GM19035 (cell line): Measurements from ENCODE around the gene ANKFY1.

Source experiments
- ATAC-seq: cut with Tn5 transposase; IDR thresholded peaks from one replicate; pipeline ENCODE4 v1.9.1; 2021; ENCODE audit not compliant: unreplicated experiment

ANKFY1 gene

DNA sequence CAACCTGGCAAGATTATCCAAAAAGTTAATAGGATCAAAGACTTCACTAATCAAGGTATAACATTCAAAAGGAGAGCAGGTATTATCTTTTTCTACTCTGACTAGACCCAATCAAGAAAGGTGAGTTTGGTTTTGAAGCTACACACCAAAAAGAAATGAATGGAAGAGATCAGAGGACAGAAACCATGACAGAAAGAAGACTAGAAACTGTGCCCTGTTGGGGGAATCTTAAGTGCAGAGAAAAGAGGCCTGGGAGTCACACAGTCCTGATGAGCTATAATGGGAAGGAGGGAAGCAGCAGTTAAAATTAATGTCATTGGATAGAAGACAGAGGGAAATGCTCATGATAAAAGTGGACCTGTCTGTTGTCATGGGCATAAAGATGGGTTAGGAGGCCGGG, 138.2 kb downstream of the ANKFY1 start:
- no peak for ATAC-seq

DNA sequence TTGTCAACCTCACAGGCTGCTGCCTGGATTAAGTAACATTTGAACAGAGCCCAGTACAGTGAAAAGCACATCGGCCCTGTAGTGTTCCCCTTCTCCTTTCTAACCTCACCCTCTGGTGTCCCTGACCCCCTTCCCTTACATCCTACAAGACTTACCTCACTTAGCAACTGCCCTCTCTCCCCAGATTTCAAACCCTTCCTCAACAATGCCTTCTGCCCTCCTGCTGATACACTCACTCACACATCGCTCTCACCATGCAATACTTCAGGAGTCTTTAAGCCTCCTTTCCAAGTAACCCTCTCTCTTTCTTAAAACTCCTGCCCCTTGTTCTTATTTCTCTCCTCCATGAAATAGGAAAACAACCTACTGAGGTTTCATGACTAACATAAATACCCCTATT, 138.8 kb downstream of the ANKFY1 start:
- ATAC-seq = no peak

DNA sequence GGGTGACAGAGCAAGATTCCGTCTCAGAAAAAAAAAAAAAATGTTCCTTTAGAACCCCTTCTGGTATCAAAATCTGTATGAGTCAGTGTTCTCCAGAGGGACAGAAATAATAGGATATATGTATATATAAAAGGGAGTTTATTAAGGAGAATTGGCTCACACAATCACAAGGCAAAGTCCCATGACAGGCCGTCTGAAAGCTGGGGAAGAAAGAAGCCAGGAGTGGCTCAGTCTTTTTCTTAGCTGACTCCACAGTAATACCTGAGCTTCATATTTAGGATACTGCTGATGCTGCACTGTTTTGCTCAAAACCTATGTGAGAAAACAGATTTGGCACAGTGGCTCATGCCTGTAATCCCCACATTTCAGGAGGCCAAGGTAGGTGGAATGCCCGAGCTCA, 143.4 kb downstream of the ANKFY1 start:
- no peak for ATAC-seq

DNA sequence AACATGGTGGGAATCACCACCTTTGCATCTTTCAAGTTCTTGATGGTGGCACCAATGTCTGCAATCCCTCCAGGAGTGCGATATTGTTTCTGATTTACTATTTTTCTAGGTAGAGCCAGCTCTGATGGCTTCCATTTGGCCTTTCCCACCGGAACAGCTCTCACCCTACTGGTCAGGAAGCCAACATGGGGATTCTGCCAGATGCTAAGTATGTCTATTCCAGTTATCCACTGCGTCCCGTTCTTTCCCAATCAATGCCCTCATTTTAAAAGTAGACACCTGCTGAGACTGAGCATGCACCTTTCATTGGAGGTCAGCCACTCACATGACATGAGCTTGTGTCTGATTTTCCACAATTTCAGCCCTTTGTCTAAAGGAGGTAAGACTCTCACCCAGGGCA, 144.5 kb downstream of the ANKFY1 start:
- ATAC-seq = no peak

DNA sequence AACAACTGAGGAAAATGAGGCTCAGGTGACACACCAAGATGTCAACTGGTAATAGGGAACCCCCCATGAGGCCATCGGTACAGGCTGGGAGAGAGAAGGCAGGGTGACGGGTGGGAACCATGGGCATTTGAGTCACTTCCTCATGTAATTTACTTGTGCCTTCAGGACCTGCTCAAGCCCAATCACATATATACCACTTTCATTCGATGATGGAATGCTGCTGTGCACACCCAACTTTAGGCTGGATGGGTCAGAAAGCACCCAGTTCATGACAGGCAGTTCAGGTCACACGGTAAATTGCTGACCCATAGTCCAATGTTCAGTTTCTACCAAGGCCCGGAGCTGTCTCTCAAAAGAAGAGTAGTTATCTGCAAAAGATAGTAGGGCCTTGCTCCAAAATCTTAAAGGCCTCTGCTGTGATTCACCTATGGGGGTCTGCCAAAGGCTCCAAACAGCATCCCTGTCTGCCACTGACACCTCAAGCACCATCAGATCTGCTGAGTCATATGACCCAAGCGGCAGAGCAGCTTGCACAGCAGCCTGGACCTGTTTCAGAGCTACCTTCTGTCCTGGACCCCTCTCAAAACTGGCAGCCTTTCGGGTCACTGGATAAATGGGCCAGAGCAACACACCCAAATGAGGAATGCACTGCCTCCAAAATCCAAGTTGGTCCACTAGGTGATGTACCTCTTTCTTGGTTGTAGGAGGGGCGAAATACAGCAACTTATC, 145.6 kb downstream of the ANKFY1 start:
- no peak for ATAC-seq

DNA sequence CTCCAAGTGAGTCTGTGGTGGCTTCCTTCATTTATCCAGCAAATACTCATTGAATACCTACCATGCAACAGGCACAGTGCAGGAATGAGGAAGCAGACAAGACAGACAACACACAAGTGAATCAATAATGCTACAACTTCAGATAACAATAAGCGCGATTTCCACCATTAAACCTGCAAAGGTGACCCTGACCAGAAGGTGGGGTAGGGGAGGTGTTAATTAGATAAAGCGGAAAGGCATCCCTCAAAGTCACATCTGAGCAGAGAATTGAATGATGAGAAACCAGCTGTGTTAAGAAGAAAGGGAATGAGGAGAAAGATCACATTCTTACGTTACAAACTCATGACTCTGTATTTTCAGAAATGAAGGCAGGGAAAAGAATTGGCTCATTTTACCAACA, 147.3 kb downstream of the ANKFY1 start:
- no peak for ATAC-seq
